ENCODE data around the gene PCNX2. TPM values are rescaled to one million over a fixed set of nuclear protein-coding genes. Genes with fewer than 3 reads are reported as not detected.

PCNX2 gene
- total RNA-seq, 1 donor from 2014 or later: 11.3 TPM

- Histone ChIP-seq H3K27me3 (ENCODE audit: low read depth) (no peaks in the 10 kb centered on the region), H3K4me3 (no peak overlapping the region), H3K27ac (no peak overlapping the region), H3K9me3 (no peaks in the 10 kb centered on the region), H3K36me3 (no peaks in the 10 kb centered on the region), H3K4me1 (peaks cover 13% of the 10 kb centered on the region)
- ATAC-seq (no peak), DNase-seq (no peak)
- no peak for TF ChIP-seq CTCF (IDR thresholded peaks at IDR 0.05)
- intact Hi-C loops (cut with DNase I): no loop called here
These were observed 279.6 kb downstream of the PCNX2 start for GRCh38 chr1:233015965-233016364.

DNA sequence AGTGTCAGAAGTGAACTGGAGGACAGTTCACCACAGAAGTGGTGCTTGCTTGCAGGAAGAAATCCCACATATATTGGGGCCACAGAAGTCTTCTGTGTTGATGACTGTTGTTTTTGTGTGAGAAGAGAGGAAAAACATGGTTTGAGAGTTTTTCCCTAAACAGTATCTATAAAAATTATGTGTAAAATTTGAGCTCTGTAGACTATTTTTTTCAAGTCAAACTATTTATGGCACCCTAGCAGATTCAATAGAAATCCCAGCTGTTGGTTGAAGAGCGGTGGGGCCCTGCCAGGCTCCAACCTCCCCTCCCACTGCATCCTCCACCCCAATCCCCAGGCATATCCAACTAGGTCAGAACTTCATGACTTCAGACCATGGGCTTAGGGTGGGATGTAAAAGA lies 283.5 kb downstream of the PCNX2 start:
- Histone ChIP-seq H3K9me3 (no peaks in the 10 kb centered on the region), H3K4me3 (no peak overlapping the region), H3K36me3 (no peaks in the 10 kb centered on the region), H3K4me1 (no peaks in the 10 kb centered on the region), H3K27me3 (ENCODE audit: low read depth) (no peaks in the 10 kb centered on the region), H3K27ac (no peak overlapping the region)
- ATAC-seq: no peak
- no peak for DNase-seq
- intact Hi-C loops (cut with DNase I): no loop called here
- TF ChIP-seq CTCF (IDR thresholded peaks at IDR 0.05): no peak

- intact Hi-C loops (cut with DNase I): no loop called here
- H3K4me3 ChIP-seq: no peak overlapping the region
- no peaks in the 10 kb centered on the region for H3K4me1 ChIP-seq
- H3K9me3 ChIP-seq: no peaks in the 10 kb centered on the region
- DNase-seq: no peak
- no peaks in the 10 kb centered on the region for H3K27me3 ChIP-seq (ENCODE audit: low read depth)
- no peak for TF ChIP-seq CTCF (IDR thresholded peaks at IDR 0.05)
- no peaks in the 10 kb centered on the region for H3K36me3 ChIP-seq
- no peak for ATAC-seq
- no peak overlapping the region for H3K27ac ChIP-seq
These were observed 285.4 kb downstream of the PCNX2 start for GRCh38 chr1:233010146-233010545.

GRCh38 chr1:233006541-233006973 lies 289.0 kb downstream of the PCNX2 start:
- H3K27me3 ChIP-seq (ENCODE audit: low read depth): no peaks in the 10 kb centered on the region
- TF ChIP-seq CTCF (IDR thresholded peaks at IDR 0.05): no peak
- no peak overlapping the region for H3K4me3 ChIP-seq
- H3K36me3 ChIP-seq: no peaks in the 10 kb centered on the region
- H3K27ac ChIP-seq: no peak overlapping the region
- DNase-seq (no peak), ATAC-seq (no peak)
- no peaks in the 10 kb centered on the region for H3K4me1 ChIP-seq
- H3K9me3 ChIP-seq: no peaks in the 10 kb centered on the region
- intact Hi-C loops (cut with DNase I): no loop called here

DNA sequence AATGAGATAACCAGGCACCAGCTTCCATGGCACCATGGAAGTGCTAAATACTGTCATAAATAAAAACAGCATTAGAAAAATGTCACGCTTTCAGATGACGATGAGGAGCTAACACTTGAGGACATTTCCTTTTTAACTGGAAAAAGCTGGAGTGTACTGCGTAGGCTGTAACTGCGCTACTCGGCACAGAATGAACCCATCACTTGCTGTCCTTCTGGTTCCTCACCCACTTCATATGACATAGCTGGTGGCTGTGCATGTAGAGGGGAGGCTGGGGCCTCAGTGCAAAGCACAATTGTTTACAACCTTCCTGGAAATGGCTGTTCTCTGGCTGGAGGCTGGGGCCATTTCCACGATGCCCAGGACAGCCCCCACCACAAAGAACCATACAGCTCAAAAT lies 289.4 kb downstream of the PCNX2 start:
- DNase-seq (no peak), ATAC-seq (no peak)
- Histone ChIP-seq H3K9me3 (no peaks in the 10 kb centered on the region), H3K27me3 (ENCODE audit: low read depth) (no peaks in the 10 kb centered on the region), H3K4me1 (no peaks in the 10 kb centered on the region), H3K4me3 (no peak overlapping the region), H3K27ac (no peak overlapping the region), H3K36me3 (no peaks in the 10 kb centered on the region)
- TF ChIP-seq CTCF (IDR thresholded peaks at IDR 0.05): no peak
- intact Hi-C loops (cut with DNase I): no loop called here

DNA sequence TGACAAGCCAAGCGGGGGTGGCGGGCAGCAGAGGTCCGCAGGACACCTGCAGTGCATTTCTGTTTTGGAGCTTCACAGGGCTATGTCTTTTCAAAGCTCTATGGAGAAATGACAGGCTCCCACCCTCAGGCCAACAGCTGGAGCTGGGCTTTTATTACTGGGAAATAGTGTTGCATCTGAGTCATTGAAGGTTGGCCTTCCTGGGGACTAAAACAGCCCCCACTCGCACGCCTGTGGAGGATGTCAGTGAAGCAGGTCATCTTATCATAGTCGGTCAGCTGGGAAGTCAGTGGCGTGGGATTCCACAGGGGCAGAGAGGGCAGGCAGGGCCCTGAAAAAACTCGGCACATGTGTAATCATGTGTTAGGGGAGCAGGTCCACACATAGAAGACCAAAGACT lies 289.8 kb downstream of the PCNX2 start:
- Histone ChIP-seq H3K4me1 (no peaks in the 10 kb centered on the region), H3K36me3 (no peaks in the 10 kb centered on the region), H3K27me3 (ENCODE audit: low read depth) (no peaks in the 10 kb centered on the region), H3K4me3 (no peak overlapping the region), H3K9me3 (no peaks in the 10 kb centered on the region), H3K27ac (no peak overlapping the region)
- no peak for ATAC-seq
- intact Hi-C loops (cut with DNase I): no loop called here
- TF ChIP-seq CTCF (IDR thresholded peaks at IDR 0.05): no peak
- DNase-seq: no peak
